HFF-Myc (cell line): ENCODE data around the gene RIMS3.

Source experiments
- DNase-seq: peaks from one replicate; pipeline ENCODE4 v3.0.0-alpha.2; 2011; ENCODE audit warnings: low read depth; ENCODE audit errors: extremely low read depth
- H3K4me3 ChIP-seq: replicated peaks from 2 replicates; pipeline ENCODE4 v1.5.1; 2011; ENCODE audit warnings: low read depth, mild to moderate bottlenecking, control low read depth, low read length
- TF ChIP-seq, protein P1 (sequence below): IDR thresholded peaks from 2 replicates; pipeline ENCODE4 v1.5.1; 2012; ENCODE audit warnings: mild to moderate bottlenecking, low read depth, low read length, control low read depth; ENCODE audit errors: missing control alignments

Gene RIMS3

DNA sequence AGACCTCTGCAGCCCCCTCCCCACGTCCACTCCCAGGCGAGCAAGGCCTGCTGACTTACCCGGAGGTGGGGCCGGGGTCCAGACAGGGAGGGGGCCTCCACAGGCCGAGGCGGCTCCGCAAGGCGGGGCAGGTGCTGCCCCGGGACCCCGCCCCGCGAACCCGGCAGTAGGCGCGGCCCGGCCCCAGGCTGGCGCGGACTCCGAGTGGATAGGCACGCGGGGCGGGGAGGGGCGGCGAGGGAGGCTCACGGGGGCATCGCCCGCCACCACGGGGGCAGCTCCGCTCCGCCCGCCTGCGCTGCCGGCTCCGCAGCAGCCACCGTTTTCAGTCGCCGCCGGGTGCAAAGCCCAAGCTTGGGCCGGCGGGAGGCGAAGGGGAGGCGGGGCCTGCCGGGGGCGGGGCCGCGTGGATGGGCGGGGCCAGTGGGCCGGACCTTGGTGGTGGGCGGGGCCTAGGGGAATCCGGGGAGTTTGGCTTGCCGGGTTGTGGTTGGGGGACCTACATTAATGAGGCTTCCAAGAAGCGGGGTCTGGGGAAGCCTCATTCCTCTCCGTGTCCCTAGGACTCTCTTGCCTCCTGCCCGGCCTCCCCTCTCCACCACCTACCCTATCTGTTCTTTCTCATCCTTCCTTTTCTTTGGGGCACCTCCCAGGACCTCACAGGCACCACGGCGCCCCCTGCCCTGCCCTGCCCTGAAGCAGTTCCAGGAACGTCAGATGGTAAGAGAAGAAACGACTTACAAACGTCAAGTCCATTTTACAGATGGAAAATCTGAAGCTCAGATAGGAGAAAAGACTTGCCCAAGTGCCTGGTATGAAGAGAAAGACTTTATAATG, at the start of gene RIMS3:
TSS of gene RIMS3 (minus strand) at position 348 of the 837 bp plus-strand sequence. CDS start 23,757 bp downstream, outside the sequence.
- H3K4me3 ChIP-seq = peak within 1 kb of the TSS; percentile 33
- TF ChIP-seq, protein P1, sequence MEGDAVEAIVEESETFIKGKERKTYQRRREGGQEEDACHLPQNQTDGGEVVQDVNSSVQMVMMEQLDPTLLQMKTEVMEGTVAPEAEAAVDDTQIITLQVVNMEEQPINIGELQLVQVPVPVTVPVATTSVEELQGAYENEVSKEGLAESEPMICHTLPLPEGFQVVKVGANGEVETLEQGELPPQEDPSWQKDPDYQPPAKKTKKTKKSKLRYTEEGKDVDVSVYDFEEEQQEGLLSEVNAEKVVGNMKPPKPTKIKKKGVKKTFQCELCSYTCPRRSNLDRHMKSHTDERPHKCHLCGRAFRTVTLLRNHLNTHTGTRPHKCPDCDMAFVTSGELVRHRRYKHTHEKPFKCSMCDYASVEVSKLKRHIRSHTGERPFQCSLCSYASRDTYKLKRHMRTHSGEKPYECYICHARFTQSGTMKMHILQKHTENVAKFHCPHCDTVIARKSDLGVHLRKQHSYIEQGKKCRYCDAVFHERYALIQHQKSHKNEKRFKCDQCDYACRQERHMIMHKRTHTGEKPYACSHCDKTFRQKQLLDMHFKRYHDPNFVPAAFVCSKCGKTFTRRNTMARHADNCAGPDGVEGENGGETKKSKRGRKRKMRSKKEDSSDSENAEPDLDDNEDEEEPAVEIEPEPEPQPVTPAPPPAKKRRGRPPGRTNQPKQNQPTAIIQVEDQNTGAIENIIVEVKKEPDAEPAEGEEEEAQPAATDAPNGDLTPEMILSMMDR = no peak
- DNase-seq = no peak

DNA sequence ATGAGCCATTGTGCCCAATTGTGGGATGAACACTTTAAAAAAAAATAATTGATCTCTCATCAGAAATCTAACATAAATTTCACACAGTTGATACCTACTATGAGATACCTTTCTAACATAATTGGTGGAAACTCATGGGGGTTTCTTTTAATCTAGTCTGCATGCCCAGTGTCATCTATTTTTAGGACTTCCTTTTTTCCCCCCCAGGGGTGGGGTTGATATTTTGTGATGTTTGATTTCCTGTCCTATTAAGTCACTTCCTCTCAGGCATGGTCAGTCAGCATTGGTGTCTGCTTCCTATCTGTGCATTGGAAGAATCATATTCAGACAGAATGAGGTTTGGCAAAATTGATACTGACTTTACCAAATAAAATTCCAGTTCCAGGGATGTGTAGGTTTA, 47.5 kb upstream of the RIMS3 start:
- H3K4me3 ChIP-seq = no peak overlapping the region
- no peak for DNase-seq
- TF ChIP-seq, protein P1 = no peak

GRCh38 chr1:40712405-40712944, 47.0 kb upstream of the RIMS3 start:
- no peak overlapping the region for H3K4me3 ChIP-seq
- DNase-seq = no peak
- TF ChIP-seq, protein P1 = no peak

DNA sequence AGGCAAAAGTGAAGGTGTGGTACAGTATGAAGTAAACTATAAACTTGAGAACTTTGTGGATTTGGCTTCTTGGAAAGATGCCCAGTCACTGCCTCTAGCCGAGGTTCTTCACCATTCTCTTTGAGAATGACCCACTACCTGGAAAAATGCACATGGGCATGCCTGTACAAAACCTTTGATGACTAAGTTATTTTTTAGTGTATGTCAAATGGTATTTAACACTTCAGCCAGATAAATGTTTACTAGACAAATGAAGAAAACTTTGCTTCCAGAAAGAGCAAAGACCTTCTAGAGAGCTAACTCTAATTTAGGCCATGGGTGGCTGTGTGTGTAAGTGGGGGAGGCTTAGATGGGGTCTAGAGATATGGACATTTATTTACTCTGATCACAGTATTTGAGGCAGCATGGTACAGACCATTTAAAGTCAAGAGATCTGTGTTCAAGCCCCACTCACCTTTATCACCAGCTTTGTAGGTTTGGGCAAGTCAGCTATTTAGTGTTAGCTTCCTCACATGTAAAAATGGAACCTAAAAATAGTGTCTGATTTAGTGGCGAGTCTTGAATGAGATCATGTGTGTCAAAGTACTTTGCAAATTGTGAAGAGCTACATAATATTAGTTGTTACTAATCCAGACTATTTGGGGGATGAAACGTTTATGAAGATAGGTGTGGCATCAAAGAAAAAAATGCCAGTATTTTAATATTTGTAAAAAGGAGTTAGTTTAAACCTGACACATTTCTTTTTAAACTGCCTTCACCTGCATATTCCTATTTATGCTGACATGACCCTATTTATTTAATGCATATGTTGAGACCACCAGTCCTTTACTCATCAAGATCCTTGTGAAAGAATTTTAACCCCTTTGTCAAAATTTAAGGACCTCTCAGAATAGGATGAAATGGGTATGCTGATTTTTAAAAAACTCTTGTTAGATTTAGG, 46.3 kb upstream of the RIMS3 start:
- H3K4me3 ChIP-seq = peak overlapping the region; percentile 55
- TF ChIP-seq, protein P1 = no peak
- DNase-seq = no peak

DNA sequence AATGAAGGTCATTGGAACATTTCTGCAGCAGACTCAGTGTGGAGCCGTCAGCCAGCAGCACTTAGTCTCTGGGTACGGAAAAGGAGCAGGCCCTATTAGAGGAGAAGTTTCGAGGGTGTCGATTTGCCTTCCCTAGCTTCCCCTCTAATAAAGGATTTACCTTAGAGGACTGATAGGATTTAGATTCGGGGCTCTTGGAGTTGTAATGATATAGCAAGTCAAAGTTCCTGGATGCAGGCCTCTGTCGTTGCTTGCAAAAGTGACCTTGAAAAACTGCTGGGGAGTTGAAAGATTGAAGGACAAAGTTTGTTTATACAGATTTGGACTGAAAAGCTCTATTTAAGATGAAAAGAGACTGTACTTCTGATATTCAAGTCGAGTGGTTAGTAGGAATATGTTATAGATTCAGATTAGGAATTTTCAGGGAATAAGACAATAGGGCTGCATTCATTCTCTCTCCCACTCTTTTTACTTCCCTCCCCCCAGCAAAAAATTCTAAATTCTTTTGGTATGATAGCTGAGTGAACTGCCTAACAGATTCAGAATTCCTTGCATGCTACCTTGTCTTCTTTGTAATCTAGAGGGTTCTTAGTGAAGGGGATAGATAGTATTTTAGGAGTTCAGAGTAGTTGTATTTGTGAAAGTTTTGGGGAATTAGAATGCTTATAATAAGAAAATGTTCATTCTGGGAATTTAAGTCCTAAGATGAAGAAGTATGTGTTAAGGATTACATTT, 45.3 kb upstream of the RIMS3 start:
- no peak for DNase-seq
- TF ChIP-seq, protein P1 = no peak
- peak overlapping the region; percentile 55 for H3K4me3 ChIP-seq

GRCh38 chr1:40709802-40710278, 44.4 kb upstream of the RIMS3 start:
- peak overlapping the region; percentile 55 for H3K4me3 ChIP-seq
- TF ChIP-seq, protein P1 = no peak
- DNase-seq = no peak
